Activated effector memory CD4-positive, alpha-beta T cell treated with Interleukin-2 at 50 U/mL for 16 hours (primary cell): ENCODE measurements around the gene PDE6A.

Source experiments
- DNase-seq: peaks from one replicate; pipeline ENCODE4 v3.0.0-alpha.2; 2020

PDE6A gene

DNA sequence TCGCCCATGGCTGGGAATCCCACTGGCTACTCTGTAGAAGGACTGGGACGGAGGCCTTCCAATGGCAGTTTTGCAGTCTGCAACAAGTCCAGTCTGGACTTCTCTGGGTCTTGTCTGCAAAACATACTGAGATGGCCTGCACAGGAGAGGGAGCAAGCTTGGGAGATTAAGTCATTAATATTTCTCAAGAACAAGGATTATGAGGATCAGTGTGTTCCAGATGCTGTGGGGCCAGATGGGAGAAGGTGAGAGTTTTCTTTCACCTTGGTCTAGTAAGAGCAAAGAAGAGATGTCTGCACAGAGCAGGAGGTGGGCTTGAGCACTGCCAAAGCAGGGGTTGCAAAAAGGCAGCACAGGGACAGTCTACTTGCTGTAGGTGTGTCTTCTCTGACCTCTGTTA lies at the start of gene PDE6A:
TSS of gene PDE6A (minus strand) at position 128 of the 400 bp plus-strand sequence. CDS start at position 8, 120 bp downstream.
- DNase-seq = no peak

DNA sequence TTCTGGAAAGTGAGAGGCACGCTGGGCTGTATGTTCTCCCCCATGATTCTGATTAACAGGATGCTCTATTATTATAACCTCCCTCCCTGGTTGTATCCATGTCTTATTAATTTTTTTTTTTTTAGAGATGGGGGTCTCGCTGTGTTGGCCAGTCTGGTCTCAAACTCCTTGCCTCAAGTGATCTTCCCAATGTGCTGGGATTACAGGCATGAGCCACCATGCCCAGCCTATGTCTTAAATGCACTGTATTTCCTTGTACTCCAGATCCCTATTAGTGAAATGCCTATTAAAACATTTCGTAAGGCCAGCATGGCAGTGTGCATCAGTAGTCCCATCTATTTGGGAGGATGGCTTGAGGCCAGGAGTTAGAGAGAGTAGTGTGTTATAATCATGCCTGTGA lies 48.9 kb upstream of the PDE6A start:
- no peak for DNase-seq

DNA sequence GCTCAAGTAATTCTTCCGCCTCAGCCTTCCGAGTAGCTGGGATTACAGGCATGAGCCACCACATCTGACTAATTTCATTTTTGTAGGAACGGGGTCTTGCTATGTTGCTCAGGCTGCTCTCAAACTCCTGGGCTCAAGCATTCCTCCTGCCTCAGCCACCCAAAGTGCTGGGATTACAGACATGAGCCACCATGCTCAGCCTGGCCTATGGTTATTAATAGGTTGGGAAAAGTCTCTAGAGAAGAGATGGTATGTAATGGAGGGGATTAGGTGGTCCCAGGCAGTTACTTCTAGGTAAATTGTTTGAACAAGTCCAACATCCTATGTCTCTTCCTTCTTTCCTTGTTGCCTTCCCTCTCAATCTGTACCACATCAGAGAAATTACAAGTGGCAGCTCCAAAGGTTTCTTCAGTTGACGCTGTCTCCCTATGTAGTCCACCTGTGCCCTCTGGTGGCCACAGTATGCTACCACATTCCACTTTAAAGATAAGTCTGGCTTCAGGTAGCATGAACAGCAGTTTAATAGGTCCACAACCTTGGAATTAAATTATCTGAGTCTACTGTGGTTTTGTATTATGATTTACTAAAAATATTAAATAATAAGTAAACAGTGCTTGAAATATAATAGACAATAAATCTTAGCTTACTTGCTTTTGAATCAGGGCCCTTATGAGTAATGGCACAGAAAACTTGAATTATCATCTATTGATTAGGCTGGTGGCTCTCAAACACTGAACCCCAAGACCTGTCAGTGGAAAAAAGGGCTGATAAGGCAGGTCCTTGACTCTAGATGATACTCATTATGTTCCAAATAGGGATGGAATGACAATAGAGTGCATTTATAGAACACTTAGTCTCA lies 46.2 kb upstream of the PDE6A start:
- DNase-seq = peak; percentile 33

DNA sequence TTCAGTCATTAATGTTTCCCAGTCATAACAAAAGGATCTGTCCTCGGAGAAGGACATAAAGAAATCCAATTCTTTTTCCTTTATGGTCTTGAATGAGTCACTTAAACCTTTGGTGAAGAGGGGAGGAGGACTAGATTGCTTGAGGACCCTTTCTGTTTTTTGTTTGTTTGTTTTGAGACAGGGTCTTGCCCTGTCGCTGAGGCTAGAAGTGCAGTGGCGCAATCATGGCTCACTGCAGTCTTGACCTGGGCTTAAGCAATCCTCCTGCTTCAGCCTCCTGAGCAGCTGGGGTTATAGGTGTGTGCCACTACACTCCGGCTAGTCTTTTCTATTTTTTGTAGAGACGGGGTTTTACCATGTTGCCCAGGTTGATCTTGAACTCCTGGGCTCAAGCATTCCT lies 43.5 kb upstream of the PDE6A start:
- no peak for DNase-seq

DNA sequence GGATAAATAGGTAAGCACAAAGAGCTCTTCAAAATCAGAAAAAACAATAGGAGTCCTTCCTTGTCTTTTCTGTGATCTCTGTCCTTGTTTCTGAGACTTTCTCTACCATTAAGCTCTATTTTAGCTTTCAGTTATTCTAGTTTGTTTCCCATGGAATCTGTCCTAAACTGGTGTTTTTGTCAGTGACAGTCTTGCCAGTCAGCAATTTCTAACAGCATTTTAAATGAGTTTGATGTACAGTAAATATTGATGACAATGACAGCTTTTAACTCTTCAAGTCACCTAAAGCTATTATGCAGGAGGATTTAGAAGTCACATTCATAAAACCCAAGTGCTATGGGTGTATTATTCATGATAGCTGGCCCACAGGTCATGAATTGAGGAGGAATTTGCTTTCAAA lies 37.9 kb upstream of the PDE6A start:
- DNase-seq = no peak

DNA sequence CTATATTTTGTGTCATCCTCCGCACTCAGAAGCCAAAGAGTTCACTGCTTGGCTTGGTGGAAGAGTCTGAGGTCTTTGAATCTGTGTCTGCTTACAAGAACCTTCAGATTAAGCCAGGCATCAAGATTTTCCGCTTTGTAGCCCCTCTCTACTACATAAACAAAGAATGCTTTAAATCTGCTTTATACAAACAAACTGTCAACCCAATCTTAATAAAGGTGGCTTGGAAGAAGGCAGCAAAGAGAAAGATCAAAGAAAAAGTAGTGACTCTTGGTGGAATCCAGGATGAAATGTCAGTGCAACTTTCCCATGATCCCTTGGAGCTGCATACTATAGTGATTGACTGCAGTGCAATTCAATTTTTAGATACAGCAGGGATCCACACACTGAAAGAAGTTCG lies 36.6 kb upstream of the PDE6A start:
- no peak for DNase-seq

DNA sequence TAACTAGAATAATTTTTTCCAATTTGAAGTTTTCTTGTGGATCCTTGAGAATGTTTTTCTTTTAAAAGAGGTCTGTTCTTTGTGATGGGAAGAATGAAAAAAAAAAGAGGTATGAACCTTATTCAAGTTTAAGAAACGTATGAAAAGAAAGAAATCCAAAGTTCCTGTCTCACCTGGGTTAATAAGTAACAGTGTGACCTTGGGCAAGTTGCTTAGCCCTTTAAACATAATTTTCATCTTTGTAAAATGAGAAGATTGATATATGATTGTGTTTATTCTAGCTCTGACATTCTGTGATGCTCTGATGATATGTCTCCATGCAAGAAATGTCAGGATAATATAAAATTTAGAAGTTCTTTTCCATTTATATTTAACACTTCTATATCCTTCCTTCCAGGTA lies 35.3 kb upstream of the PDE6A start:
- no peak for DNase-seq

DNA sequence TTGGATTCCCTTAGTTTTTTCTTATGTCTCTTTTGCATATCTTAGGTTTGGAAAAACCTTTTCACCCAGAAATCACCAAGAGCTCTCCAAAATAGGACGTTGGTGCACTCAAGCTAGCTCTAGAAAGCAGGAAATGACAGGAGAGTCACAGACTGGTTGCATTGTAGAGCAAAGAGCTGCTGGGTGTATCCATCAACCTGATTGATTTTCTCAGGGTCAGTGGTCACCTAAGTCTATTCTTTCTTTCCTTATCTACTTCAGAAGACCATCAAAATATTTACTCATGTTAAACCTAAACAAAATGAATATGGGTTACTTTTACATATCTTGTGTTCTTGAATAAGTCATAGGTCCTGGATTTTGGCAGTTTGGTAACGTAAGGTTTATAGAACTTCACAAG lies 30.8 kb upstream of the PDE6A start:
- no peak for DNase-seq

DNA sequence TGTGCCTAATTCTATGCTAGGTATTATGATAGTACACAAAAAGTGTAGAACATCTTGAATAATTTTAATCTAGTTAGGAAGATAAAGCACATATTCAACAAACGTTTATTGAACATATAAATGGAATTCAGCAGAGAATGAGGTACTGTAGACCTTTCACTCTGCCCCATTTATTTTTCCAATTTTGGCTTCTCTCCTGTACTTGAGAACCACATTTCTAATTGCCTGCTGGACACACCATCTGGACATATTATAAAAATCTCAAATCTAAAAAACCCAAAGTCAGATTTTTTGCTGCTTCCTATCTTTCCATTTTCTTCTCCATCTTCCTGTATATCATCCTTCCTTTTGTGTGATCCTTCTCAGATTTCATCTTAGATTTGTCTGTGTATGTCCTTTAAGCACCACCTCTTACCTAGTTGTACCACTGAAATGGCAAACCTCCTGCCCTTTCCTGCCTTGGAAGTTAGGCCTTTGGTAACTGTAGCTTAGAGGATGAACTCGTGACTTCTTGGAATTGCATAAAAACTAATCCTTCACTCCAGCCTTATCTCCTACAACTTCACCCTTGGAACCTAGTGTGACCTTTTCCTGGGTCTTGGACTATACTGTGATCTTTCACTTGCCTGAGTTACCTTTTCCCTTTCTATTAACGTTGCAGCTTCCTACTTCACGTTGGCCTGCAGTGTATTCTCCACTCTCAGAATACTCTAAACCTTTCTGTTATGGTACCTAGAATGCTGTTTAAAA lies 24.8 kb upstream of the PDE6A start:
- no peak for DNase-seq

DNA sequence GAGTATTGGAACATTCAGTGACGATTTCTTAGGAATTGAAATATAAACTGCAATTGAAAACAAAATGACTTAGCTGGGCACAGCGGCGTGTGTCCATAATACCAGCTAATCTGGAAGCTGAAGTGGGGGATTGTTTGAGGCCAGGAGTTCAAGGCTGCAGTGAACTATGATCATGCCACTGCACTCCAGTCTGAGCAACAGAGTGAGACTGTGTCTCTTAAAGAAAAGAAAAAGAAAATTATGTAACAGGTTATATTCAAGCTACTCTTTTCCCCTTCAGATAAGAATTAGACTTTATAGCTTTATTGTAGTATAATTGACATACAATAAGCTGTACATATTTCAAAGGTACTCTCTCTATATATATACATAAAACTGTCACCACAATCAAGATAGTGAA lies 22.4 kb upstream of the PDE6A start:
- no peak for DNase-seq

DNA sequence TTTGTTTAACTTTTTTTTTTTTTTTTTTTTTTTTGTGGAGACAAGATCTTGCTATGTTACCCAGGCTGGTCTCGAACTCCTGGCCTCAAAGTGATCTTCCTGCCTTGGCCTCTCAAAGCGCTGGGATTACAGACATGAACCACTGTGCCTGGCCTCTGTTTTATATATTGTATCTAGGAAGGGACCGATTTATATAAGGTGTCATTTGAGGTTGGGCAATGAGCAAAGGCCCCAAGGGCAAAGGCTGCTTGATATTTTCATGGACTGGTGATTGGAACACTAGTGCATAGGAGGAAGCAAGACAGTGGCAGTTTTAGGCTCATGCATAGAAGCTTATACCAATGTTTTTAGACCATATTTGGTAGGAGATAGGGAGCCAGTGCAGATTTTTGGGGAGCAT lies 19.1 kb upstream of the PDE6A start:
- DNase-seq = no peak

DNA sequence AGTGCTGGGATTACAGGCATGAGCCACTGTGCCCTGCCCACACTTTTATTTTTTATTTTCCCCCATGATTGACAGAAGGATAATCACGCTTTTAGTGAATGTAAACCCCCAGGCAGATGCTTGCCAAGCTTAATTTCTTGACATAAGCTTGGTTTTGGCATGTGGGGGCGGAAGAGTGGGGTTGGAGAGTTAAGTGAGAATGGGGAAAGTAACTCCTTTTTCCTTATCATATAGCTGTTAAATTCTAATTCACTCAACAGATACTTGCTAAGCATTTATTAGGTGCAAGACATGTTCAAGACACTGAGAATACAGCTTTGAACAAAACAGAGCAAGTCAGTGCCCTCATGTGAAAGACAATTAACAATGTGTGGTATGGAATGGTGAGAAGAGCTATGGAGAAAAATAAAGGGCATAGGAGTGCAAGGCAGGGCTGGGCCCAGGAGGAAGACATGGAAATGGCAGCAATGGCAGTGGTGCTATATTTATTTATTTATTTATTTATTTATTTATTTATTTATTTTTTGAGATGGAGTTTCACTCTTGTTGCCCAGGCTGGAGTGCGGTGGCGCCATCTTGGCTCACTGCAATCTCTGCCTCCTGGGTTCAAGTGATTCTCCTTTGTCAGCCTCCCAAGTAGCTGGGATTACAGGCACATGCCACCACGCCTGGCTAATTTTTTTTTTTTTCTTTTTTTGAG lies 18.2 kb upstream of the PDE6A start:
- DNase-seq = no peak

DNA sequence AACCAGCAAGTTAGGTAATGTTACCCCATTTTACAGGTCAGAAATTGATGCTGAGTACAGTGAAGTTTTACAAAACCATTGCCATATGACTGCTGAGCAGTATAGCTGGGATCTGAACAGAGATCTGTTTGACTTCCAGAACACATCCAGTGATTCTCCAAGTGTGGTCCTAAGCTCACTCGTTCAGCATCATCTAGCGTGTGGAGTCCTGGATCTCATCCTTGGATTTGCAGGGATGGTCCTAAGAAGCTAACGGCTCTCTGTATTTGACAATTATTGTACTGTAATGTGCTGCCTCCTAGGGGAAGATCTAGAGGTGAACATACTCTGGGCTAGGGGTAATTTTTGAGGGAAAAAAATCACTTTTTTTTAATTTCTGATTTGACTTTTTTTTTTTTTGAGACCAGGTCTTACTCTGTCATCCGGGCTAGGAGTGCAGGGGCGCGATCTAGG lies 17.4 kb upstream of the PDE6A start:
- DNase-seq = no peak

DNA sequence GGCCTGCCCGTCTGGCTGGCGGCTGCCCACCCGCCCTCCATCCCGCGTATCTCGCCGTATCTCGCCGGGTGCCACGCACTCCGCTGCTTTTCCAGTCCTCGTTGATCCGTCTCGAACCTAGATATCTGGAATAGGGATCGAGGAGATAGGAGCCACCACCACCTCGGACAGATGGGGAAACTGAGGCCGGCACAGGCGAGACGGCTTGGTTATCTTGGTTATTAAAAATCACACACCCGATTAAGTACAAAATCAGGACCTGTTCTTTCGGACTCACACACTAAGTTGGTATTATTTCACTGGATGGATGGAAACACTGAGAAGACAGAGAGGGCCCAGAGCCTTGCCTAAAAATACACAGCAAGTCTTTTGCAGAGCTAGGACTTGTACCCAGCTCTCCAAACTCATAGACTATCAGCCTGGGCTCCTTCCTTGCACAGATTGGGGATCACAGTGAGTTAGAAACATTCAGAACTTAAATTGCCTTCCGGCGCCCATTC lies 16.6 kb upstream of the PDE6A start:
- no peak for DNase-seq

DNA sequence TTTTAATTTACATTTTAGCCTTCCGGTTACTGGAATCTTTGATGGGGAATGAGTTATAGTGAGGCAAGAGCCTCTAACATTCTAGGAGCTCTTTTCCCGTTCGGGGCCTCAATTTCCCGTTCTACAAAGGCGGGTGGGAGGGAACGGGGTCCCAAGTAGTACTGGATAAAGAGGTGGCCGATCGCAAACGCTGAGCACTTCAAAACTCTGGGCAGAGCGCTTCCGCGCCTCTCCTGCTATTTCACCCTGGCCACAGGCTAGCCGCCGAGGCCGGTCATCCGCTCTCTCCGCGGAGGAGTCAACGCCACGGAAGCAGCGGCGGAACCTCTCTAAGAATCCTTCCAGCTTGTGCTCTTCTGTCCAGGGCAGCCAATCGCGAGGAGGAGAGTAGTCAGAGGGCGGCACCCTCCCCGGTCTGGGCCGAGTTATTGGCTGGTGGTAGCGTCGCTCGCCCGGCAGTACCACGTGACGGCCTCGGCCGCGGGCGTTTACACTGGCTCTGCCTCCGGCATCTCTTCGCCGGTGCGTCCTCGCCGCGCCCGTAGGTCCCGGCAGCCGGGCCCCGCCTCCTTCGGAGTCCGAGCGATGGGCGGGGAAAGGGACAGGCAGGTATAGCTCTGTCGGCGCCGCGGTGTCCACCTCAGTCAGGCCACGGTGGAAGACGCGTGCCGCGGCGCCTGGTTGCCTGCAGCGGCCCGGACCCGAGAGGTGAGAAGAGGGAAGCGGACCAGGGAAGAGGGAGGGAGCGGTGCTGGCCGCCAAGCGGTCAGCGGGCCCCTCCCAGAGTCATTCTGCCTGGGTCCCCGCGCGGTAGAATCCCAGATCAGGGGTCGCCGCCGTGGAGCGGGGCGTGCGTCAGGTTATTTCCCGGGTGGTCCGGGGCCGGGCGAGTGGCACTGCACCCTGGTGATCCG lies 15.9 kb upstream of the PDE6A start, which contains the start of gene SLC26A2:
TSS of gene SLC26A2 (plus strand) at position 487 of the 914 bp plus-strand sequence. CDS start 16,895 bp downstream, outside the sequence.
- peak; percentile 90 for DNase-seq

DNA sequence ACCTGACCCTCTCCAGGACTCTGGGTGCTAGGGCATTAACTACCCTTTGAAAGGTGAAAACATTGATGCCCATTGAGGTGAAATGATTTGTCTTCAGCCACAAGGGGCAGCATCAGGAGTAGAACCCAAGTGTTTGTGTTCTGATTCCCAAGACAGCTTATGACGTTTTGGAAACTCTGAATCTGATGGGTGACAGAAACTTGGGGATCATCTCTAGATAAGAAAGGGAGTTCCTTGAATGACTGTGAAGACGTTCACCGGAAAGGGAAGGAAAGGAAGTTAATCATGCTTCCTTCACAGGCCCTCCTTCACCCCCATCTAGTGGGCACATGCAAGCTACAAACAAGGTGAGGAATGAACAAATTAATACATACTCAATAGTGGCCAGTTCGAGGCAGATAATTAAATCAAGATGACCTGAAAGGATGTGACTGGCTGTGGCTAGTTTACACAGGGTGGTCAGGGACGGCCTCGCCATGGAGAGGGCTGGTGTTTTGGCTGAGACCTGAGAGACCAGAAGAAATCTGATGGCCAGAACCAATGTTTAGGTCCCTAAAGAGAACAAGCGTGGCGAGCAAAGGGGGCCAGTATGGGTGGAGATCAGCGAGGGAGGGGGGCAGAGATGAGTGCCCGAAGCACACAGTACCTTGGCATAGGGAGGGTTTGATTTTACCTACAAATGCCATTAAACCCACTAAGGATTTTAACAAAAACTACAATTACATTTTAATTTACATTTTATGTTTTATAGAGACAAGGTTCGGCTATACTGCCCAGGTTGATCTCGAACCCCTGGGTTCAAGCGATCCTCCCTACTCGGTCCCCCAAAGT lies 15.0 kb upstream of the PDE6A start:
- no peak for DNase-seq

DNA sequence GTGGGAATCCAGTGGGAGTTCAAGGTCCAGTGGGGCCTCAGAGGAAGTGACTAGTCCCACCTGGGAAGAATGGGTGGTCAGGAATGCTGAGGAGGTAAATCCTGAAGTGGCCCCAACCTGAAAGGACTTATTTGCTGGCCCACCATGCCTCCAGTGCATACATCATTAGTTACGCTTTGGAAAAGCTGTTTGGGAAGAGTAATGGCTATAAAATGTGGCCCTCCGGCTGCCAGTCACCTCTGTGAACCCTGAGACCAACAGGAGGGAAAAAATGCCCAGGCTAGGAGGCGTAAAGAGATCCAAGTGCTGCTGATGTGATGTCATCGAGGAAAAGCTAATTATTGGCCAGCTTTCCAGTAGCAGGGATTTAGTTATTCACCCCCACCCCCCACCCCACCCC lies 13.3 kb upstream of the PDE6A start:
- DNase-seq = no peak

DNA sequence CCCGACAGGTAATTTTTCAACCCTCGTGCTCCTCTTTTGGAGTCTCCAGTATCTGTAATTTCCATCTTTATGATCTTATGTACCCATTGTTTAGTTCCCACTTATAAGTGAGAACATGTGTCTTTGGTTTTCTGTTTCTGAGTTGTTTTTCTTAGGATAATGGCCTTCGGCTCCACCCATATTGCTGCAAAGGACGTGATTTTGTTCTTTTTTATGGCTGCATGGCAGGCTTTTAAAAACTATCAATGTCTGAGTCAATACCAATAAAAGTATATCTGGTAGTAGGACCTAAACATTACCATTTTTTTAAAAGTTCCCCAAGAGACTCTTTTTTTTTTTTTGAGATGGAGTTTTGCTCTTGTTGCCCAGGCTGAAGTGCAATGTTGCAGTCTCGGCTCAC lies 12.1 kb upstream of the PDE6A start:
- DNase-seq = no peak

DNA sequence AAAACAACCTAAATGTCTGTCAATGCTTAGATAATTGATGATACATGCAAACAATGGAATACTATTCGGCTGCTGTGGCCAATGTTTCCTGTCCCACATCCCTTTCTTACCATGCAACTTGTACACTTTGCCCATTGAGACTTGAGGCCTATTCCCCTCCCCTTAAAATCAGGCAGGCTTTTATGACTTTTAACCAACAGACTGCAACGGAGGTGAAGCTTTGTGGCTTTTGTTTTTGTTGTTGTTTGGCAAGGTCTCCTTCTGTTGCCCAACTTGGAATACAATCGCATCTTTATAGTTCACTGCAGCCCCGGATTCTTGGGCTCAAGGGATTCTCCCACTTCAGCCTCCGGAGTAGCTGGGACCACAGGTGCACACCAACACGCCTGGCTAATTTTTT lies 10.2 kb upstream of the PDE6A start:
- no peak for DNase-seq

DNA sequence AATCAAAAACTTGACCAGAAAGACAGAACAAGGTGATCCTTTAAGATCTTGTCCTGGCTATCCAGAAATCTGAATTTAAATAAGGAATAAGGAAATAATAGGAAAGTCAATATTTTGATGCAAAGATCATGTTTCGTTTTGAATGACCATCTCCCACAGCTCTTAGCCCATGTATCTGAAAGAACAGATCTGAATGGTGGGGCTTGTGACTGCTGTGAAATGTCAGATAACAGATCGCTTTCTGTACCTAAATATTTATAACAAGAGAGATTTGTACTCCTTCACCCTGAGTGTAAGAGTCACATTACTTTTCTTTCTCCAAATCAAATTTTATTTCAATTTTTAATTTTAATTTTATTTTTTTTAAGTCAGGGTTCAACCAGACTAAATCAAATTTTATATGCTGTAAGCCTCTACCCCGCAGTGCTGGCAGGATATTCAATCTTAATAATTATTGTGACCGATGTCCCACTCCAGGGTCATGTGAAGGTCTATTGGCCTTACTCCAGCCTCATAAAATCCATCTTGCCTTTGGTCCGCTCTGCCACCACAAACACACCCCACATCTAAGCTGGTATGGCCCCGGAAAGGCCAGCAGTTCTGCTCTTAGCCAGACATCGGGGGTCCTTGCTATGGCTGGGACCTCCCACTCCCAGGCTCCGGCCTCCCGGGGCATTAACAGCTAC lies 9.0 kb upstream of the PDE6A start:
- no peak for DNase-seq
